Adipocyte (in vitro differentiated cells): ENCODE results near the gene PRM1.
"Not testable (repeated sequence)": the region's sequence is repeated elsewhere in the genome, so short reads cannot be mapped to it uniquely, and the experiment has no call there.

ENCODE experiments used
- DNase-seq: peaks from one replicate; pipeline ENCODE4 v3.0.0-alpha.2; 2015; ENCODE audit warnings: low read depth
- H3K27me3 ChIP-seq: replicated peaks from 2 replicates; pipeline ENCODE4 v1.7.0; 2013; ENCODE audit warnings: mild to moderate bottlenecking, low read length, moderate library complexity; ENCODE audit not compliant: control insufficient read depth, insufficient read depth
- H3K36me3 ChIP-seq: 2 replicates; pipeline ENCODE4 v1.7.0; 2013; ENCODE audit warnings: low read length, mild to moderate bottlenecking, moderate library complexity; ENCODE audit not compliant: control insufficient read depth, insufficient read depth, severe bottlenecking
- H3K4me1 ChIP-seq: 2 replicates; pipeline ENCODE4 v1.7.0; 2013; ENCODE audit warnings: mild to moderate bottlenecking, low read length, moderate library complexity; ENCODE audit not compliant: control insufficient read depth, insufficient read depth
- H3K4me3 ChIP-seq: 2 replicates; pipeline ENCODE4 v1.7.0; 2013; ENCODE audit warnings: mild to moderate bottlenecking, low read length, moderate library complexity
- H3K9ac ChIP-seq: 2 replicates; pipeline ENCODE4 v1.7.0; 2013; ENCODE audit warnings: mild to moderate bottlenecking, low read length, moderate library complexity
- H3K9me3 ChIP-seq: 2 replicates; pipeline ENCODE4 v1.7.0; 2013; ENCODE audit warnings: mild to moderate bottlenecking, low read length, moderate library complexity; ENCODE audit not compliant: control insufficient read depth

PRM1 gene

GRCh38 chr16:11291091-11291703 lies 10.1 kb upstream of the PRM1 start:
- Histone ChIP-seq H3K27me3 (peaks cover 21% of the 10 kb centered on the region), H3K4me1 (no peaks in the 10 kb centered on the region), H3K9me3 (peaks cover 3% of the 10 kb centered on the region), H3K4me3 (no peak overlapping the region), H3K36me3 (no peaks in the 10 kb centered on the region), H3K9ac (no peak overlapping the region)
- no peak for DNase-seq

- Histone ChIP-seq H3K9ac (no peak overlapping the region), H3K36me3 (no peaks in the 10 kb centered on the region), H3K4me3 (no peak overlapping the region), H3K9me3 (peaks cover 3% of the 10 kb centered on the region), H3K27me3 (peaks cover 29% of the 10 kb centered on the region), H3K4me1 (no peaks in the 10 kb centered on the region)
- DNase-seq = no peak
Measured at GRCh38 chr16:11290102-11290893, 9.2 kb upstream of the PRM1 start.

GRCh38 chr16:11289696-11290095 lies 8.6 kb upstream of the PRM1 start:
- H3K9me3 ChIP-seq, H3K36me3 ChIP-seq, H3K4me1 ChIP-seq: not testable (repeated sequence)

GRCh38 chr16:11289202-11289601 lies 8.1 kb upstream of the PRM1 start:
- H3K36me3 ChIP-seq = no peaks in the 10 kb centered on the region
- H3K9ac ChIP-seq = no peak overlapping the region
- no peak overlapping the region for H3K4me3 ChIP-seq
- H3K9me3 ChIP-seq = peaks cover 3% of the 10 kb centered on the region
- no peak for DNase-seq
- H3K4me1 ChIP-seq = no peaks in the 10 kb centered on the region
- peaks cover 35% of the 10 kb centered on the region for H3K27me3 ChIP-seq

More at GRCh38 chr16:11289696-11290095, 8.6 kb upstream of the PRM1 start:
- not testable (repeated sequence) for DNase-seq, H3K4me3 ChIP-seq, H3K9ac ChIP-seq
- peaks cover 35% of the 10 kb centered on the region for H3K27me3 ChIP-seq

GRCh38 chr16:11285842-11286241 lies 4.7 kb upstream of the PRM1 start:
- DNase-seq = no peak
- no peak overlapping the region for H3K4me3 ChIP-seq
- H3K36me3 ChIP-seq = no peaks in the 10 kb centered on the region
- H3K9ac ChIP-seq = no peak overlapping the region
- H3K4me1 ChIP-seq = no peaks in the 10 kb centered on the region
- H3K9me3 ChIP-seq = peaks cover 3% of the 10 kb centered on the region
- H3K27me3 ChIP-seq = peaks cover 29% of the 10 kb centered on the region

DNA sequence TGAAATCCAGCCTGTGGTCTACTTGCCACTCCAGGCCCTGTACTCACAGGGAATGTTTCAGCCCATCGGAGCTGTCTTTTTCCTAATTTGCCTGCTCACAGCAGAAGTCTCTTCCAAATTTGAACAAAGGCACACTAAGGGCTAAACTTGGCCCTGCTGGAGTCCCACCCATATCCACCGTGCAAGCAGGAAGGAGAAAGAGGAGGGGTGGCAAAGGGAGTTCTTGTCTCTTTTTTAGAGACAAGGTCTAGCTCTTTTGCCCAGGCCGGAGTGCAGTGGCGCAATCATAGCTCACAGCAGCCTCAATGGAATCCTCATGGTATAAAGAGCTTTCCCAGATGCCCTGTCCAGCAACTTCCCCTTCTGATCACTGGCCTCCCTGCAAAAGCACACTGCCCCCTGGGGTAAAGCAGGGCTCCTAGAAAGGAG lies 2.7 kb upstream of the PRM1 start:
- Histone ChIP-seq H3K36me3 (no peaks in the 10 kb centered on the region), H3K9me3 (no peaks in the 10 kb centered on the region), H3K4me1 (no peaks in the 10 kb centered on the region), H3K27me3 (peaks cover 27% of the 10 kb centered on the region), H3K9ac (no peak overlapping the region), H3K4me3 (no peak overlapping the region)
- peak; percentile 58 for DNase-seq

GRCh38 chr16:11278681-11279628 lies 2.2 kb downstream of the PRM1 start:
- DNase-seq = no peak
- no peak overlapping the region for H3K4me3 ChIP-seq
- H3K36me3 ChIP-seq = no peaks in the 10 kb centered on the region
- H3K9me3 ChIP-seq = peaks cover 4% of the 10 kb centered on the region
- H3K9ac ChIP-seq = no peak overlapping the region
- H3K4me1 ChIP-seq = no peaks in the 10 kb centered on the region
- peaks cover 32% of the 10 kb centered on the region for H3K27me3 ChIP-seq

DNA sequence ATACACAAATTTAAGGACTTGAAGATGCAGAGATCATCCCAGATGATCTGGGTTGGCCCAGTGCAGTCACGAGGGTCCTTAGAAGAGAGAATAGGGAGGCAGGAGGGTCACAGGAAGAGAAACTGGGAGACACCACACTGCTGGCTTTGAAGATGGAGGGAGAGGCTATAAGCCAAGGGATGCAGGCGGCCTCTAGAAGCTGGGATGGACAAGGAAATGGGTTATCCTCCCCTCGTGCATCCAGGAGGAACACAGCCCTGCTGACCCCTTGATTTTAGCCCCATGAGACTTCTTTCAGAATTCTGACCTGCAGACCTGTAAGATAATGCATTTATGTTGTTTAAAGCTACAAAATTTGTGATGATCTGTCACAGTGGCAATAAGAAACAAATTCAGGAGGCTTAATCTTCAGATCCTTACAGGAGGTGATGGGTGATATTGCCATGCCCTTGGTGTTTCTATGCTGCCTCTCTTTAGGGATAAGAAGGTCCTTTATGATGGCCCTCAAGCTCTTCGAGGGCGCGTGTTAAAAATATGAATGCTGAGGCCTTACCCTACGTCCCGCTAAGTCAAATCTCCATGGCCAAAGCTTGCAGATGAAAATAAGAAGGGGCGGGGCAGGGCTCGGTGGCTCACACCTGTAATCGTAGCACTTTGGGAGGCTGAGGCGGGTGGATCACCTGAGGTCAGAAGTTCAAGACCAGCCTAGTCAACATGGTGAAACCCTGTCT lies 3.4 kb downstream of the PRM1 start:
- no peaks in the 10 kb centered on the region for H3K4me1 ChIP-seq
- H3K27me3 ChIP-seq = peaks cover 37% of the 10 kb centered on the region
- H3K9me3 ChIP-seq = peaks cover 4% of the 10 kb centered on the region
- H3K4me3 ChIP-seq = no peak overlapping the region
- DNase-seq = no peak
- H3K9ac ChIP-seq = no peak overlapping the region
- no peaks in the 10 kb centered on the region for H3K36me3 ChIP-seq

- H3K9ac ChIP-seq = no peak overlapping the region
- H3K27me3 ChIP-seq = peaks cover 35% of the 10 kb centered on the region
- H3K4me3 ChIP-seq = no peak overlapping the region
- no peaks in the 10 kb centered on the region for H3K36me3 ChIP-seq
- no peak for DNase-seq
- H3K4me1 ChIP-seq = no peaks in the 10 kb centered on the region
- H3K9me3 ChIP-seq = peaks cover 4% of the 10 kb centered on the region
Measured at GRCh38 chr16:11276896-11277593, 4.1 kb downstream of the PRM1 start.

- Histone ChIP-seq H3K9ac (no peak within 1 kb of the TSS), H3K27me3 (peaks cover 35% of the 10 kb centered on the region), H3K9me3 (peaks cover 4% of the 10 kb centered on the region), H3K4me1 (no peaks in the 10 kb centered on the region), H3K36me3 (no peaks in the 10 kb centered on the region), H3K4me3 (no peak within 1 kb of the TSS)
- DNase-seq = no peak
Measured at GRCh38 chr16:11276143-11276895, 4.8 kb downstream of the PRM1 start, which contains the start of gene PRM2. TSS of gene PRM2 (minus strand) at chr16:11276480. CDS start at chr16:11276370, 110 bp downstream.
